CD4-positive, alpha-beta T cell (primary cell): Measurements from ENCODE around the gene MIPOL1. TPM values are rescaled to one million over a fixed set of nuclear protein-coding genes. Genes with fewer than 3 reads are reported as not detected.

Experiments used
- ATAC-seq: fragments of 200-7000 bp; cut with Tn5 transposase; one replicate; pipeline ENCODE4 v1.10.0; 2022; ENCODE audit warnings: mild to moderate bottlenecking; ENCODE audit not compliant: poor library complexity
- CTCF ChIA-PET: fragments of 350-600 bp; sonication (Branson Sonifier 250); formaldehyde crosslinking; loops from one replicate; lab custom pipeline; 2021; ENCODE audit warnings: antibody characterized with exemption, inconsistent platforms; lab: Charles Lee
- POLR2A ChIA-PET: fragments of 350-600 bp; sonication (Branson Sonifier 250); formaldehyde crosslinking; loops from one replicate; lab custom pipeline; 2021; ENCODE audit warnings: antibody characterized with exemption, inconsistent platforms; lab: Charles Lee
- DNase-seq, 14 experiments: peaks; one replicate each; pipeline ENCODE4 v3.0.0-alpha.2; 2013 to 2020; ENCODE audit warnings: mixed read lengths in 2 of 14
- H3K27ac ChIP-seq, 2 donors: one replicate each; pipeline versions ENCODE4 v1.5.1 to v1.7.0; 2013; ENCODE audit warnings: low read length in 2 of 2, low read depth in 1 of 2, mild to moderate bottlenecking in 1 of 2
- H3K27me3 ChIP-seq, 2 experiments: 1 replicate in 1 of 2; 2 replicates in 1 of 2; pipeline versions ENCODE4 v1.6.1 to v1.7.0; 2013; ENCODE audit warnings: low read length in 2 of 2, control low read depth in 1 of 2, mild to moderate bottlenecking in 1 of 2, moderate library complexity in 1 of 2; ENCODE audit not compliant: insufficient read depth in 2 of 2, control insufficient read depth in 1 of 2
- H3K36me3 ChIP-seq: one replicate; pipeline ENCODE4 v1.6.1; 2013; ENCODE audit warnings: low read length, control low read depth; ENCODE audit not compliant: insufficient read depth
- H3K4me1 ChIP-seq: one replicate; pipeline ENCODE4 v1.6.1; 2013; ENCODE audit warnings: low read length, control low read depth; ENCODE audit not compliant: insufficient read depth
- H3K4me3 ChIP-seq: one replicate; pipeline ENCODE4 v1.5.1; 2013; ENCODE audit warnings: mild to moderate bottlenecking, low read length, moderate library complexity
- H3K9me3 ChIP-seq, 2 experiments: 1 replicate in 1 of 2; 2 replicates in 1 of 2; pipeline versions ENCODE4 v1.6.1 to v1.7.0; 2013; ENCODE audit warnings: low read length in 2 of 2, mild to moderate bottlenecking in 2 of 2, control low read depth in 1 of 2, moderate library complexity in 1 of 2; ENCODE audit not compliant: control insufficient read depth in 1 of 2, insufficient read depth in 1 of 2
- H3K27ac Mint-ChIP-seq: one replicate; pipeline ENCODE4 v1.8.0; 2020; ENCODE audit warnings: mixed read lengths
- H3K27me3 Mint-ChIP-seq: one replicate; pipeline ENCODE4 v1.8.0; 2021; ENCODE audit warnings: mixed read lengths
- H3K36me3 Mint-ChIP-seq: one replicate; pipeline ENCODE4 v1.8.0; 2021; ENCODE audit warnings: low read depth, mixed read lengths
- H3K4me1 Mint-ChIP-seq: one replicate; pipeline ENCODE4 v1.8.0; 2021; ENCODE audit warnings: low read depth, mixed read lengths
- H3K4me3 Mint-ChIP-seq: one replicate; pipeline ENCODE4 v1.8.0; 2020; ENCODE audit warnings: mild to moderate bottlenecking, mixed read lengths
- H3K9me3 Mint-ChIP-seq: one replicate; pipeline ENCODE4 v1.8.0; 2020; ENCODE audit warnings: mixed read lengths
- CTCF ChIP-seq: fragments of 200-600 bp; IDR thresholded peaks from one replicate; pipeline ENCODE4 v1.8.0; 2022; ENCODE audit warnings: antibody characterized with exemption, mild to moderate bottlenecking
- intact Hi-C, 2 experiments: fragments of 100-400 bp; cut with DNase I in 1 of 2; cut with micrococcal nuclease in 1 of 2; formaldehyde crosslinking; loops; one replicate each; pipeline versions ENCODE4 v1.15.1 to v1.9.0; 2023 to 2025; cut with DNase I, micrococcal nuclease
- total RNA-seq, 174 experiments: library from RNA in 2 of 174; stranded (reverse) in 2 of 174; gene quantifications; one replicate each; pipeline ENCODE4 v1.2.3 and lab custom pipeline; 2021 to 2026

The MIPOL1 gene
- total RNA-seq, 2 experiments from 2014 or later: 0.30 TPM; not detected in 1

- ChIA-PET CTCF (no interaction called here), POLR2A (no interaction called here)
- TF ChIP-seq CTCF: no peak
- Mint-ChIP-seq H3K36me3 (no peaks in the 10 kb centered on the region), H3K27ac (no peak overlapping the region), H3K27me3 (peaks cover 77% of the 10 kb centered on the region), H3K9me3 (peaks cover 6% of the 10 kb centered on the region), H3K4me1 (no peaks in the 10 kb centered on the region), H3K4me3 (no peak overlapping the region)
- H3K4me3 ChIP-seq: no peak overlapping the region
- H3K27me3 ChIP-seq: peaks cover 56 to 82% of the 10 kb centered on the region in 2 experiments
- intact Hi-C loops: no loop called here
- no peak for DNase-seq
- no peak overlapping the region for H3K27ac ChIP-seq
- H3K9me3 ChIP-seq: peaks cover 0 to 37% of the 10 kb centered on the region in 2 experiments
- ATAC-seq: no peak
- no peaks in the 10 kb centered on the region for H3K36me3 ChIP-seq
- H3K4me1 ChIP-seq: no peaks in the 10 kb centered on the region
Observed at GRCh38 chr14:37585971-37586796, 388.4 kb downstream of the MIPOL1 start.

- H3K27me3 ChIP-seq: peaks cover 60 to 87% of the 10 kb centered on the region in 2 experiments
- Mint-ChIP-seq H3K27me3 (peaks cover 75% of the 10 kb centered on the region), H3K27ac (no peak overlapping the region), H3K36me3 (no peaks in the 10 kb centered on the region), H3K4me1 (no peaks in the 10 kb centered on the region), H3K9me3 (peaks cover 6% of the 10 kb centered on the region), H3K4me3 (no peak overlapping the region)
- ChIA-PET POLR2A (no interaction called here), CTCF (no interaction called here)
- H3K9me3 ChIP-seq: peaks cover 0 to 43% of the 10 kb centered on the region in 2 experiments
- no peaks in the 10 kb centered on the region for H3K36me3 ChIP-seq
- no peaks in the 10 kb centered on the region for H3K4me1 ChIP-seq
- H3K4me3 ChIP-seq: no peak overlapping the region
- H3K27ac ChIP-seq: no peak overlapping the region
- ATAC-seq: no peak
- TF ChIP-seq CTCF: no peak
- no peak for DNase-seq
- intact Hi-C loops: no loop called here
Observed at GRCh38 chr14:37586797-37587130, 389.0 kb downstream of the MIPOL1 start.

- no peaks in the 10 kb centered on the region for H3K4me1 ChIP-seq
- POLR2A ChIA-PET: no interaction called here
- DNase-seq: no peak
- Mint-ChIP-seq H3K9me3 (peaks cover 6% of the 10 kb centered on the region), H3K4me3 (no peak overlapping the region), H3K36me3 (no peaks in the 10 kb centered on the region), H3K27me3 (peaks cover 76% of the 10 kb centered on the region), H3K4me1 (no peaks in the 10 kb centered on the region), H3K27ac (no peak overlapping the region)
- H3K27ac ChIP-seq: no peak overlapping the region
- CTCF ChIA-PET: no interaction called here
- no peaks in the 10 kb centered on the region for H3K36me3 ChIP-seq
- no peak for TF ChIP-seq CTCF
- H3K4me3 ChIP-seq: no peak overlapping the region
- peaks cover 65 to 92% of the 10 kb centered on the region in 2 experiments for H3K27me3 ChIP-seq
- intact Hi-C loops: no loop called here
- H3K9me3 ChIP-seq: peaks cover 0 to 48% of the 10 kb centered on the region in 2 experiments
- no peak for ATAC-seq
Observed at GRCh38 chr14:37587131-37587803, 389.5 kb downstream of the MIPOL1 start.
